ENCODE measurements around the gene IVL.

The IVL gene

DNA sequence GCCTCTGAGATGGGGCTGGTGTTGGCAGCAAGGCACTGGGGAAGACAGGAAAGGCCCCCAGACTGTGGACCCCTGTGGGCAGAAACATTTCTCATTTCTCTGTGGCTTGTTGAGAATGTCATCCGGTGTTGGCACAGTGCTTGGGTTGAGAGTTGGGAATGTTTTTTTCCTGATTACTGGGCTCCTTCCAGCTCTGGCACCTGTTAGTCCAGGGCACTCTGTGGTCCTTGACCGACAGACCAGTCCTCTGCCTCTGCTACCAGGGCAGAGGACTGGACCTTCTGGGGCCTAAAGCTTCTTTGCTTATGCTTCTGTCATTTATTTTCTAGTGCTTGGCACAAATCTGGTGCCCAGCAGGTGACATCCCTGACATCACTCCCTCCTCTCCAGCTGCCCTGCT lies 33.8 kb downstream of the IVL start:
- FAIRE-seq (no peak), DNase-seq (ENCODE audit: extremely low spot score, insufficient read length, low read depth) (no peak)

GRCh38 chr1:152946248-152946647 lies 37.9 kb downstream of the IVL start:
- DNase-seq (ENCODE audit: extremely low spot score, insufficient read length, low read depth) (no peak), FAIRE-seq (no peak)

GRCh38 chr1:152946651-152947256 lies 38.4 kb downstream of the IVL start, which contains the start of gene SPRR5:
SPRR5 (plus strand) TSS chr1:152947206; CDS start chr1:152948555, 1,349 bp downstream.
- DNase-seq (ENCODE audit: extremely low spot score, insufficient read length, low read depth), result no peak
- no peak for FAIRE-seq

DNA sequence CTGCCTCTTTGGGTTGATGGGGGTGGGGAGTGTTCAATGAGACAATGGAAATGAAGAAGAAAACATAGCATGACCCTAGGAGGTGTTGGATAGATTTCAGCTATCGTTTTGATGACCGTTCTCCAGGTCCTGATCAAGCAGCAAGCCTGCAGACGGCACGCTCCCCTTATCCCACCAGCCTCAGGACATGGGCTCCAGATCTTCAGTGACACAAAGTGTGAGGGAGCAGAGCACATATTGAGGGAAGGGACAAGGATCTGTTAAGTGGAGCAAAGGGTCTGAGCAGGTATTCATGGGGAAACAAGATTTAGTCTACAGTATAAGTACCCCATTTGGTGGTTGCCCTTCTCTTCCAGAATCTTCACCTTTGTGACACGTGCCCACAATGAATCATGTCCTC lies 43.4 kb downstream of the IVL start:
- FAIRE-seq (no peak), DNase-seq (ENCODE audit: extremely low spot score, insufficient read length, low read depth) (no peak)

GRCh38 chr1:152953761-152954160 lies 45.4 kb downstream of the IVL start:
- DNase-seq (ENCODE audit: extremely low spot score, insufficient read length, low read depth), result no peak
- no peak for FAIRE-seq

DNA sequence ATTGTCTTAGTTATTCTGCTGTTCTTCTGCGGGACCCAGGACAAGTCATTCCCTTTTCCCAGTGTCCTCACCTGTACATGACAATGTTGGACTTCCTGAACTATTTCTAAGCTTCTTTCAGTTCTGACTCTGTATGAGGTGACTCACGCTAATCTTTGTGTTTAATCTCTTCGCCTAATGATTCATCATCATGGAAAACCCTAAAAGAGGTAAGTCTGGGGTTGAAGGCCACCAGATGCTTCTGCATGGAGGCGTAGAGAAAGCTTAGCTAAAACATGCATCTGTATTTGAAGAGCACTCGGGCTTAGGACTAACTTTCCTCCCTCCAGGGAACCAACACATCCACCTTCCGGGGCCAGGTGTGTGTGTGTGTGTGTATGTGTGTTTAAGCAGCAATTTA lies 46.1 kb downstream of the IVL start:
- FAIRE-seq (no peak), DNase-seq (ENCODE audit: extremely low spot score, insufficient read length, low read depth) (no peak)

DNA sequence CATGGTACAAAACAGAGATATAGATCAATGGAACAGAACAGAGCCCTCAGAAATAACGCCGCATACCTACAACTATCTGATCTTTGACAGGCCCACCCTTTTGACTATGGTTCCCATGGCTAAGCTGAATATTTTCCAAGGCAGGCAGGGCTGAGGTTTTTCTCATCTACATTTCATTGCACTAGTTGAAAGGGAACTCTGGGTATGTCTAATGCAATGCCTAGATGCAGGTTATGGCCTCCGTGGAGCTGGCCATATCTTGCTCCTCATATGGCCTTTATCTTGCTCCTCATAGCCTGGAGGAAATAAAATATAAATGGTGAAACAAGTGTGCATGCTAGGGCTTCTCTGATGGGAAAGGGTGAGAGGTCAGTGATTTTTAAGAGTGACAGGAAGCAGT lies 49.2 kb downstream of the IVL start:
- DNase-seq (ENCODE audit: extremely low spot score, insufficient read length, low read depth) (no peak), FAIRE-seq (no peak)

GRCh38 chr1:152959273-152959672 lies 50.9 kb downstream of the IVL start:
- no peak for FAIRE-seq
- no peak for DNase-seq (ENCODE audit: extremely low spot score, insufficient read length, low read depth)

GRCh38 chr1:152959801-152960451 lies 51.6 kb downstream of the IVL start:
- FAIRE-seq (no peak), DNase-seq (ENCODE audit: extremely low spot score, insufficient read length, low read depth) (no peak)

DNA sequence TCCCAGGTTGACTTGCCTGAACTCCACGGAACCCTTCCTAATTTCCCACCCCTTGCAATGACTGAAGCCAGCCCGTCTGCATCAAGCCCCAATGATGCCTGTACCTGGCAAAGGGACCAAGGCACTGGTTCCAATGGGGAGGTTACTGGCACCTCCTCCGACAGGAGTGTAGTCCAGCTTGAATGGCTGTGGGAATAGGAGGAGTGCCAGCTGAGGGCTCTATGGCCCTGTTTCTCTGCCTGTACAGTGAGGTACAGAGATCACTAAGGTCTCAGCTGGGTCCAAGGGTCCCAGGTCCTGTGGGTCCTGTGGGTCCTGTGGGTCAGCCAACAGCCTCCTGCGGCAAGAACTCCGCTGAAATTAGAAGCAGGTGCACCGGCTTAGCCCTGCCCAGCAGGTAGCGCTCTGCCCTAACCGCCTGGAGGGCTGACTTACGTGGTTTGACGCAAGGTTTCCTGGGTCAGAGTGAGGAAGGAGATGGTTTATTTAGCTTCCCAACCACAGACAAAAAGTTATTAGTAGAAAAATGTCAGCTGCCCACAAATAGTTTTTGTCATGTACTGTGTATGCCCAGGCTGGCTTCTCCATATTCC lies 52.2 kb downstream of the IVL start:
- no peak for FAIRE-seq

More for the DNA sequence above, 52.2 kb downstream of the IVL start:
- DNase-seq (ENCODE audit: extremely low spot score, insufficient read length, low read depth), result no peak
